ENCODE data around the gene MGMT. TPM values are rescaled to one million over a fixed set of nuclear protein-coding genes. Genes with fewer than 3 reads are reported as not detected.

MGMT gene
- total RNA-seq, 4 donors from 2014 or later = 10.9 to 37.7 (median 16.0) TPM

DNA sequence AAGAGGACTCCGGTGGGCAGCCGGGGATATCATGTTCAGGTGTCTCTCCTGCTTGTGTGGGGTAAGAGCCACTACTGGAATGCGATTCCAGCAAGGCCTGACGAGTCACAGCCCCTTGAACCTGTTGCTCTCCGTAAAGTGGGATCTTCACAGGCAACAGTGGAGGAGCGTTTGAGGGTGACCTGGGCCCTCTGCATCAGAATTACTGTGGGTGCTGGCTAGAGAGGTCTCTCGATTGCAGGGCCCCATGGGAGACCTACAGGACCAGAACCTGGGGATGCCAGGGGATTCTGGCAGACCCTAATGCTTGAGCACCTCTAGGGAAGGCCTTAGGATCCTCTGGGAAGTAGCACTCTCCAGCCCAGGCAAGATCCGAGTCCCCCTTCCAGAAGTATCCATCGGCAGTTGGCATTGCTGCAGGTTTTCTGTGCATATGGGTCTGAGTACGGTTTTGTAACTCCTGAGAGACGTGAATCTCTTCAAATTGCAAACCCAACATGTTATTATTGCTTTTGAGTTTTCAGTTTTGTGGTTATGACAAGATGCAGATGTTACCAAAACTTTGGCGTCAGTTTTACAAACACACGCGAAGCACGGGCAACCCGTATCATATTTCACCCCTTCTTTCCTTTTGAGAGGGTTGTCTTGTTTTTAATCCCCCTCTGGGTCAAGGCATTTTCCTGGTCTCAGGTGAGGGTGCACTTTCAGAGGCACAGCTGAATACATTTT, 4.6 kb downstream of the MGMT start:
- no peak overlapping the region for H3K4me3 ChIP-seq
- intact Hi-C loops (cut with DNase I; ENCODE audit: low total_unique reads) = no loop called here

DNA sequence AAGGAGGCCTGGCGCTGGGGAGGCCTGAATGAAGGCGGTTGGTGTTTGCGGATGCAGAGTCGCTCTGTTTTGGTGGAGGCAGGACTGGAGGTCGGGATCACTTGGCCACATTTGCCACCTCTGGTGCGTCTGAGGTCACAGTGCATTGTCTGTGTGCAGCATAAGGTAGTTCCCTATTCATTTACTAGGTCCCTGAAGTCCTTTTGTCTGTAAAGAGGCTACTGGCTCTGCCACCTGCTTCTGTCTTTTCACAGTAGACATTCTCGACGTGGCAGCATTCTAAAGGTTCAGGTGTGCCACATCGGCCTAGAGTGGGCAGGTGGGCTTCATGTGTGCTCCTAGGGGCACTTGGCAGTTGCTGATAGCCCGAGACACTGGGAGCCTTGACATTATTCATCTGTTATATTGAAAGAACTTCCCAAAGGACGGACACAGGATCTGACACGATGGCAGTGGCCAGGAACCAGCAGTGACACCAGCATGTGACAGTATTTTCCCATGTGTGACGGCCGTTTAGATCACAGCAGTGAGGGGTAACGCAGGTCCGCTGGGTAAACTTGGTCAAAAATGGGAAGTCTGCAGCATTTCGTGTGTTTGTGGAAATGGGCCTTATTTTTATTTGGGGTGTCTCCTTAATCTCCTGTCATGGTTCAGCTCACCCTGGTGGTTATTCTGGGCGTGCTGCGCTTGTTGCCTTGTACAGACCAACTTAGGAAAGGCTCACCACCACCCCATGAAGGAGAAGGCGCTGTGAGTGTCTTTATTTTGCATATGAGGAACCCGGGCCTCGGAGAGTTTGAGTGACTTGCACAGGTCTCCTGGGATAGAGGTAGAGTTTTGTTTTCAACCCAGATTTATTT, 5.9 kb downstream of the MGMT start:
- H3K4me3 ChIP-seq = no peak overlapping the region
- H3K36me3 ChIP-seq = no peaks in the 10 kb centered on the region
- H3K27ac ChIP-seq = no peak overlapping the region
- H3K27me3 ChIP-seq = no peaks in the 10 kb centered on the region
- H3K9me3 ChIP-seq = no peaks in the 10 kb centered on the region
- intact Hi-C loops (cut with DNase I; ENCODE audit: low total_unique reads) = no loop called here
- no peaks in the 10 kb centered on the region for H3K4me1 ChIP-seq
- DNase-seq = no peak
- TF ChIP-seq, protein P1, sequence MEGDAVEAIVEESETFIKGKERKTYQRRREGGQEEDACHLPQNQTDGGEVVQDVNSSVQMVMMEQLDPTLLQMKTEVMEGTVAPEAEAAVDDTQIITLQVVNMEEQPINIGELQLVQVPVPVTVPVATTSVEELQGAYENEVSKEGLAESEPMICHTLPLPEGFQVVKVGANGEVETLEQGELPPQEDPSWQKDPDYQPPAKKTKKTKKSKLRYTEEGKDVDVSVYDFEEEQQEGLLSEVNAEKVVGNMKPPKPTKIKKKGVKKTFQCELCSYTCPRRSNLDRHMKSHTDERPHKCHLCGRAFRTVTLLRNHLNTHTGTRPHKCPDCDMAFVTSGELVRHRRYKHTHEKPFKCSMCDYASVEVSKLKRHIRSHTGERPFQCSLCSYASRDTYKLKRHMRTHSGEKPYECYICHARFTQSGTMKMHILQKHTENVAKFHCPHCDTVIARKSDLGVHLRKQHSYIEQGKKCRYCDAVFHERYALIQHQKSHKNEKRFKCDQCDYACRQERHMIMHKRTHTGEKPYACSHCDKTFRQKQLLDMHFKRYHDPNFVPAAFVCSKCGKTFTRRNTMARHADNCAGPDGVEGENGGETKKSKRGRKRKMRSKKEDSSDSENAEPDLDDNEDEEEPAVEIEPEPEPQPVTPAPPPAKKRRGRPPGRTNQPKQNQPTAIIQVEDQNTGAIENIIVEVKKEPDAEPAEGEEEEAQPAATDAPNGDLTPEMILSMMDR (IDR thresholded peaks at IDR 0.05) = no peak
- no peak for TF ChIP-seq POLR2A (IDR thresholded peaks at IDR 0.05)

More for the DNA sequence above, 4.6 kb downstream of the MGMT start:
- H3K4me1 ChIP-seq = peaks cover 0 to under 1% of the 10 kb centered on the region in 2 donors
- H3K9me3 ChIP-seq = no peaks in the 10 kb centered on the region
- H3K36me3 ChIP-seq = no peaks in the 10 kb centered on the region
- H3K27ac ChIP-seq = no peak overlapping the region
- no peaks in the 10 kb centered on the region for H3K27me3 ChIP-seq
- TF ChIP-seq POLR2A (IDR thresholded peaks at IDR 0.05) = no peak
- TF ChIP-seq, protein P1 (IDR thresholded peaks at IDR 0.05) = no peak
- DNase-seq = no peak

DNA sequence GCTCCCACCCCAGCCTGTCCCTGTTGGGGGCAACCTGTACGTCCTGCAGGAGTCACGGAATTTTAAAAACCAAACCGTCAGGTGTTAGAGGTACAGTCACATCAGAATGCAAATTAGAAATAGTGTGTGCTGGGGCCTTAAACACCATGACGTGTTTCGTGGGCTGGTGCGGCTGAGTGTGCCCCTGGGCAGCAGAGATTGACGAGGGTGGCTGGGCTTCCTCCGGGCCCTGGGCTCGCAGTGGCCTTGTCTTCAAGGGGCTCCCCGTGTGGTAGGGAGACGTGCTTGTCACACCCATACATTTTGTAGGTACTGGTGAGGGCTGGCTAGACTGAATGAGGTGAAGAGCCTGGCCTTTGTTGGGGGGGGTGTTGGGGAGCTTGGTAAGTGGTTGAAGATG, 7.6 kb downstream of the MGMT start:
- no peaks in the 10 kb centered on the region for H3K27me3 ChIP-seq
- H3K9me3 ChIP-seq = no peaks in the 10 kb centered on the region
- no peak overlapping the region for H3K4me3 ChIP-seq
- TF ChIP-seq, protein P1 (IDR thresholded peaks at IDR 0.05) = no peak
- H3K36me3 ChIP-seq = no peaks in the 10 kb centered on the region
- no peak for DNase-seq
- H3K4me1 ChIP-seq = no peaks in the 10 kb centered on the region
- H3K27ac ChIP-seq = no peak overlapping the region
- intact Hi-C loops (cut with DNase I; ENCODE audit: low total_unique reads) = no loop called here

DNA sequence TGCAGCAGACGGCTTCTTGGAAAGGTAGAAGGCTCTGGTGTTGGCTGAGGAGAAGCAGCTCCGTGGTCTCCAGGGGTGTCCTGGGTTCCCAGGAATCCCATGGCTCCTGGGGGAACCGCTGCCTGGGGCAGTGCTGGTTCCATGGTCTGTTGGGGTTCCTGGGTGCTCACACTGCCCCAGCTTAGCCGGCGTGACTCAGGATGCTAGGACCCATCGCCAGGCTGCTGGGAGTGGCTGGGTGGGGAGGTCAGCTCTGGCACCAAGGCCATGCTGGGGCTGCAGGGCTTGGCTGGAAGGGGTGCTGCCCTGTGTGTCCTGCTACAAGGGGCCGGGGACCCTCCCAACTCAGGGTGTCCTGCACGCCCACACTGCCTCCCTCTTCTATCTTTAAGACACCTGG, 9.4 kb downstream of the MGMT start:
- no peak for DNase-seq
- TF ChIP-seq, protein P1 (IDR thresholded peaks at IDR 0.05) = no peak
- TF ChIP-seq POLR2A (IDR thresholded peaks at IDR 0.05) = no peak
- Histone ChIP-seq H3K9me3 (no peaks in the 10 kb centered on the region), H3K36me3 (no peaks in the 10 kb centered on the region), H3K27me3 (no peaks in the 10 kb centered on the region), H3K4me1 (no peaks in the 10 kb centered on the region), H3K27ac (no peak overlapping the region), H3K4me3 (no peak overlapping the region)
- intact Hi-C loops (cut with DNase I; ENCODE audit: low total_unique reads) = no loop called here

DNA sequence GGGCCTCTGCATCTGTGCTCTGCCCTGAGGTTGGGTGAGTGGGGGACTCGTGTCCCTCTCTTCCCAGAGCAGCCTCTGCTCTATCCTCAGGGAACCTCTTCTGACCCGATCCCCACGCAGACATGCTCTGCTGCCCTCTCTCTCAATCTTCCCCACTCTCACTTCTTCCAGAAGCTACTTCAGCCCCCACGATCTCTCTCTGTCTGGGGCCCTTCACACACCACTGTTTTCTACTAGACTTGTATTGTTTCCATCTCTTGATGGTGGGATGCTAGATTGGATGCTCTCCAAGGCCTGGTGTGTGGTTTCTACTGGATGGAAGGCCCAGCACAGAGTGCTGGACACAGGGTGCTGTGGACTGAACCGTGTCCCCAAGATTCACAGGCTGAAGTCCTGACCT, 10.0 kb downstream of the MGMT start:
- DNase-seq = no peak
- no peaks in the 10 kb centered on the region for H3K9me3 ChIP-seq
- no peaks in the 10 kb centered on the region for H3K4me1 ChIP-seq
- no peak overlapping the region for H3K27ac ChIP-seq
- TF ChIP-seq, protein P1 (IDR thresholded peaks at IDR 0.05) = no peak
- no peak for TF ChIP-seq POLR2A (IDR thresholded peaks at IDR 0.05)
- H3K36me3 ChIP-seq = no peaks in the 10 kb centered on the region
- intact Hi-C loops (cut with DNase I; ENCODE audit: low total_unique reads) = no loop called here
- H3K4me3 ChIP-seq = no peak overlapping the region
- no peaks in the 10 kb centered on the region for H3K27me3 ChIP-seq
